K562 (cell line): Measurements from ENCODE around the gene TXNIP. TPM values are rescaled to one million over a fixed set of nuclear protein-coding genes. Genes with fewer than 3 reads are reported as not detected.

ENCODE experiments used
- ARHGAP35 ChIP-seq: fragments of 450-650 bp; IDR thresholded peaks from 2 replicates; pipeline ENCODE4 v1.6.1; 2018; ENCODE audit not compliant: partially characterized antibody
- BRCA1 ChIP-seq, 2 experiments: fragments of 450-650 bp in 1 of 2; sonication (generic) in 1 of 2; formaldehyde crosslinking in 1 of 2; IDR thresholded peaks; 2 replicates each; pipeline versions ENCODE4 v1.5.0 to v1.6.1; 2017 to 2020; ENCODE audit warnings: mild to moderate bottlenecking in 1 of 2, missing genetic modification reagents in 1 of 2
- CLOCK ChIP-seq: fragments of 250-450 bp; sonication (Bioruptor Pico); IDR thresholded peaks from 2 replicates; pipeline ENCODE4 v1.4.0; 2020; ENCODE audit warnings: mild to moderate bottlenecking, moderate library complexity, borderline replicate concordance
- ETV6 ChIP-seq, 3 experiments: fragments of 150-350 bp in 1 of 3; sonication (generic) in 1 of 3; formaldehyde crosslinking in 1 of 3; IDR thresholded peaks; 2 replicates each; pipeline versions ENCODE4 v1.6.1 to v1.8.0; 2014 to 2022; ENCODE audit warnings: borderline replicate concordance in 2 of 3, low read depth in 2 of 3, antibody characterized with exemption in 1 of 3, low read length in 1 of 3, mild to moderate bottlenecking in 1 of 3, missing genetic modification reagents in 1 of 3
- FOSL1 ChIP-seq: fragments of 200-800 bp; sonication (Bioruptor generic); conservative IDR thresholded peaks from 2 replicates; pipeline ENCODE4 v1.6.1; 2016; ENCODE audit warnings: missing genetic modification characterization, missing compliant biosample characterization
- FOXA3 ChIP-seq, 2 experiments: fragments of 450-650 bp in 1 of 2; sonication (generic) in 1 of 2; formaldehyde crosslinking; IDR thresholded peaks in 1 of 2; conservative IDR thresholded peaks in 1 of 2; 2 replicates each; pipeline versions ENCODE4 v1.4.0 to v1.8.0; 2020 to 2022; ENCODE audit warnings: mild to moderate bottlenecking in 2 of 2, missing genetic modification reagents in 1 of 2
- KDM4B ChIP-seq, 2 experiments: fragments of 450-650 bp in 1 of 2; sonication (generic) in 1 of 2; IDR thresholded peaks; 2 replicates each; pipeline ENCODE4 v1.6.1; 2016 to 2017; ENCODE audit warnings: borderline replicate concordance in 2 of 2, antibody characterized with exemption in 1 of 2, low read depth in 1 of 2, mild to moderate bottlenecking in 1 of 2
- MEIS2 ChIP-seq: fragments of 450-650 bp; IDR thresholded peaks from 2 replicates; pipeline ENCODE4 v1.6.1; 2014; ENCODE audit warnings: mild to moderate bottlenecking; ENCODE audit not compliant: partially characterized antibody
- MTA1 ChIP-seq: fragments of 450-650 bp; IDR thresholded peaks from 2 replicates; pipeline ENCODE4 v1.6.1; 2017; ENCODE audit warnings: borderline replicate concordance
- NR0B1 ChIP-seq: fragments of 450-650 bp; IDR thresholded peaks from one replicate; pipeline ENCODE4 v1.6.1; 2018; ENCODE audit warnings: mild to moderate bottlenecking, moderate library complexity; ENCODE audit not compliant: partially characterized antibody
- NR2F6 ChIP-seq: fragments of 450-650 bp; formaldehyde crosslinking; IDR thresholded peaks from 2 replicates; pipeline ENCODE4 v1.4.0; 2020; ENCODE audit warnings: mild to moderate bottlenecking
- SPI1 ChIP-seq: IDR thresholded peaks from 2 replicates; pipeline ENCODE4 v1.6.1; 2011; ENCODE audit warnings: low read depth, low read length, control low read depth, borderline replicate concordance
- SRF ChIP-seq, 2 experiments: fragments of 250-450, 450-650 bp in 1 of 2; sonication (Bioruptor Pico) in 1 of 2; sonication (generic) in 1 of 2; formaldehyde crosslinking; IDR thresholded peaks; 2 replicates each; pipeline versions ENCODE4 v1.5.0 to v1.5.1; 2020 to 2022; ENCODE audit warnings: mild to moderate bottlenecking in 1 of 2, missing genetic modification reagents in 1 of 2
- TRIM25 ChIP-seq: fragments of 450-650 bp; IDR thresholded peaks from 2 replicates; pipeline ENCODE4 v1.7.0; 2016; ENCODE audit warnings: borderline replicate concordance
- ZNF584 ChIP-seq: fragments of 200-800 bp; sonication (Bioruptor generic); IDR thresholded peaks from 2 replicates; pipeline ENCODE4 v1.6.1; 2016; ENCODE audit warnings: low read depth, mild to moderate bottlenecking, missing genetic modification characterization, missing compliant biosample characterization
- ZNF589 ChIP-seq: fragments of 200-800 bp; sonication (Bioruptor generic); IDR thresholded peaks from 2 replicates; pipeline ENCODE4 v1.6.1; 2016; ENCODE audit warnings: low read depth, missing genetic modification characterization, missing compliant biosample characterization
- polyA plus RNA-seq, 8 experiments: library from polyadenylated mRNA; depleted of rRNA in 4 of 8; stranded (reverse) in 5 of 8; unstranded in 3 of 8; fragments of >200 nt; fragmentation: Nextera tagmentation in 2 of 8; fragmentation: Illumina TruSeq in 1 of 8; extraction: Ambion mirVana in 2 of 8; extraction: Trizol in 1 of 8; gene quantifications; 2 replicates each; pipeline versions ENCODE4 v1.2.1 to v1.2.3, GENCODE V29; 2011 to 2014; ENCODE audit warnings: inconsistent platforms in 1 of 8, missing spikeins in 1 of 8
- total RNA-seq, 7 experiments: library from RNA; depleted of rRNA in 6 of 7; stranded (reverse); fragments of >200 nt in 6 of 7; fragmentation: Illumina TruSeq in 2 of 7; extraction: Trizol in 2 of 7; gene quantifications; 2 replicates each; pipeline versions ENCODE4 v1.2.1 to v1.2.3, GENCODE V29; 2011 to 2021; ENCODE audit warnings: low replicate concordance in 1 of 7

TXNIP gene
- total and polyA plus RNA-seq, 9 of the 15 experiments (the other 6 are each of a cell fraction or from before 2014, with no cell fraction given): 120 to 499 (median 257) TPM

GRCh38 chr1:146021622-146022402 is 25.4 kb upstream of the TXNIP start, which contains the start of gene HJV (continued):
- TF ChIP-seq BRCA1 (IDR thresholded peaks at IDR 0.05): no peak
- no peak for TF ChIP-seq BRCA1 (CRISPR knock-in tag; IDR thresholded peaks at IDR 0.05)
- TF ChIP-seq ETV6 (IDR thresholded peaks at IDR 0.05; ENCODE audit: borderline replicate concordance in 1 of 2, low read depth in 2 of 2, low read length in 1 of 2): no peak
- TF ChIP-seq ETV6 (CRISPR knock-in tag; IDR thresholded peaks at IDR 0.05; ENCODE audit: borderline replicate concordance): no peak
- no peak for TF ChIP-seq SRF (CRISPR knock-in tag; IDR thresholded peaks at IDR 0.05)
- no peak for TF ChIP-seq ZNF584 (CRISPR knock-in tag)
- no peak for TF ChIP-seq FOSL1 (tag)
- no peak for TF ChIP-seq NR0B1
- no peak for TF ChIP-seq ARHGAP35
- TF ChIP-seq SPI1: no peak
- no peak for TF ChIP-seq KDM4B (IDR thresholded peaks at IDR 0.05; ENCODE audit: borderline replicate concordance in 2 of 2, low read depth in 1 of 2)
- peak; percentile 10 for TF ChIP-seq MEIS2
- no peak for TF ChIP-seq NR2F6 (CRISPR knock-in tag)
- no peak for TF ChIP-seq CLOCK (CRISPR knock-in tag)
- no peak for TF ChIP-seq TRIM25
- no peak for TF ChIP-seq ZNF589
- no peak for TF ChIP-seq FOXA3 (CRISPR knock-in tag; conservative IDR thresholded peaks at IDR 0.05 in 1 of 2, IDR thresholded peaks at IDR 0.05 in 1 of 2)
- TF ChIP-seq MTA1: no peak
